GM23248 (cell line): ENCODE data around the gene TTLL8. TPM values are rescaled to one million over a fixed set of nuclear protein-coding genes. Genes with fewer than 3 reads are reported as not detected.

ENCODE experiments used
- DNase-seq: peaks from one replicate; pipeline ENCODE4 v3.0.0-alpha.2; 2015
- H2AFZ ChIP-seq: fragments of 200-600 bp; sonication (generic); 2 replicates; pipeline ENCODE4 v1.6.1; 2016; ENCODE audit warnings: antibody characterized with exemption
- H3F3A ChIP-seq: fragments of 200-600 bp; sonication (generic); 2 replicates; pipeline ENCODE4 v1.6.1; 2016; ENCODE audit warnings: mild to moderate bottlenecking, antibody characterized with exemption, mixed run types; ENCODE audit not compliant: insufficient read depth
- H3K27ac ChIP-seq: fragments of 200-600 bp; sonication (generic); 2 replicates; pipeline ENCODE4 v1.5.1; 2016; ENCODE audit warnings: mild to moderate bottlenecking
- H3K27me3 ChIP-seq: fragments of 200-600 bp; sonication (generic); replicated peaks from 2 replicates; pipeline ENCODE4 v1.6.1; 2016; ENCODE audit warnings: mild to moderate bottlenecking; ENCODE audit not compliant: insufficient read depth
- H3K36me3 ChIP-seq: fragments of 200-600 bp; sonication (generic); 2 replicates; pipeline ENCODE4 v1.6.1; 2016; ENCODE audit warnings: low read depth, mild to moderate bottlenecking
- H3K4me1 ChIP-seq: fragments of 200-600 bp; sonication (generic); 2 replicates; pipeline ENCODE4 v1.6.1; 2016; ENCODE audit warnings: mild to moderate bottlenecking; ENCODE audit not compliant: insufficient read depth
- H3K4me2 ChIP-seq: fragments of 200-600 bp; sonication (generic); one replicate; pipeline ENCODE4 v1.6.1; 2016; ENCODE audit warnings: mild to moderate bottlenecking; ENCODE audit not compliant: unreplicated experiment
- H3K4me3 ChIP-seq: fragments of 200-600 bp; sonication (generic); 2 replicates; pipeline ENCODE4 v1.5.1; 2016; ENCODE audit warnings: mild to moderate bottlenecking
- H3K79me2 ChIP-seq: fragments of 200-600 bp; sonication (generic); 2 replicates; pipeline ENCODE4 v1.6.1; 2016; ENCODE audit warnings: mild to moderate bottlenecking; ENCODE audit not compliant: insufficient read depth
- H3K9ac ChIP-seq: fragments of 200-600 bp; sonication (generic); 2 replicates; pipeline ENCODE4 v1.6.1; 2016; ENCODE audit warnings: mild to moderate bottlenecking
- H3K9me2 ChIP-seq: fragments of 200-600 bp; sonication (generic); 2 replicates; pipeline ENCODE4 v1.6.1; 2016; ENCODE audit warnings: mixed run types, mild to moderate bottlenecking, moderate library complexity; ENCODE audit not compliant: insufficient read depth
- H3K9me3 ChIP-seq: fragments of 200-600 bp; sonication (generic); one replicate; pipeline ENCODE4 v1.6.1; 2017; ENCODE audit warnings: low read depth
- H4K20me1 ChIP-seq: fragments of 200-600 bp; sonication (generic); 2 replicates; pipeline ENCODE4 v1.6.0; 2016; ENCODE audit not compliant: insufficient read depth
- EZH2 ChIP-seq: fragments of 200-600 bp; sonication (generic); IDR thresholded peaks from 2 replicates; pipeline ENCODE4 v1.6.1; 2018; ENCODE audit warnings: antibody characterized with exemption, mild to moderate bottlenecking; ENCODE audit not compliant: insufficient read depth, poor library complexity, severe bottlenecking
- EZH2phosphoT487 ChIP-seq: fragments of 200-600 bp; sonication (generic); IDR thresholded peaks from 2 replicates; pipeline ENCODE4 v1.6.1; 2018; ENCODE audit warnings: antibody characterized with exemption, moderate library complexity, mild to moderate bottlenecking, low read depth; ENCODE audit not compliant: insufficient read depth
- WGBS, 2 experiments: methylation state at CpG; one replicate each; pipeline ENCODE4 v1.1.6; 2015 to 2017; ENCODE audit warnings: low lambda C conversion rate in 2 of 2, low coverage in 1 of 2; ENCODE audit errors: missing lambda C conversion rate in 2 of 2; 5-methylcytosine and 5-hydroxymethylcytosine counted together
- in situ Hi-C: fragments of 300-500 bp; cut with MboI; formaldehyde crosslinking; loops from 2 replicates; pipeline ENCODE4 v1.15.0; 2020
- polyA plus RNA-seq: library from polyadenylated mRNA; unstranded; fragments of >200 nt; fragmentation: Nextera tagmentation; extraction: Ambion mirVana; gene quantifications from 2 replicates; pipeline ENCODE4 v1.2.1, GENCODE V29; 2016
- total RNA-seq: library from RNA; depleted of rRNA; stranded (reverse); fragments of >200 nt; shearing (Covaris generic); gene quantifications from 2 replicates; pipeline ENCODE4 v1.2.3, GENCODE V29; 2014

Gene TTLL8
- total and polyA plus RNA-seq, 2 experiments from 2014 or later: not detected

DNA sequence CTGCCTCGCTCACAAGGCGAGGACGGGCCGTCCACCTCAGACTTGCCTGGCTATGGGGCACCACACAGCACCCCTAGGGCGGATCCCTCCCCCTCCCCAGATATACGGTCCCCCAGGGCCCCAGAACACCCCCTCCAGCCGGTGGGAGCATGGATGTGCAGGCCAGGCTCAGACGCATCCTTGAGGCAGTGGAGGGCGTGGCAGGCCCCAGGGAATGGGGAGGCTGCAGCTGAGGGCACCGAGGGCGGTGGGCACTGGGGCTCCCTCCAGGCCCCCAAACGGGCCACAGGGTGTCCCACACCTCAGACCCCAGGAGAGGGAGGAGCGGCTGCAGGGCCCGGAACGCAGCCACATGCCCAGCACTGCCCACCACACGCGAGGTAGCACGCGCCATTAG lies 12.1 kb downstream of the TTLL8 start:
- no peaks in the 10 kb centered on the region for H3K9me2 ChIP-seq
- no peaks in the 10 kb centered on the region for H3K36me3 ChIP-seq
- H4K20me1 ChIP-seq: no peaks in the 10 kb centered on the region
- no peak overlapping the region for H3K9ac ChIP-seq
- in situ Hi-C loops: no loop called here
- no peak overlapping the region for H3K4me3 ChIP-seq
- no peaks in the 10 kb centered on the region for H3K9me3 ChIP-seq
- H3K4me2 ChIP-seq: no peak overlapping the region
- H2AFZ ChIP-seq: no peak overlapping the region
- no peaks in the 10 kb centered on the region for H3K4me1 ChIP-seq
- no peak overlapping the region for H3K27ac ChIP-seq
- DNase-seq: no peak
- H3K27me3 ChIP-seq: 0 out of 2 replicates have a peak, but pooled peaks cover 4% of the 10 kb centered on the region
- no peak for TF ChIP-seq EZH2
- no peak for TF ChIP-seq EZH2phosphoT487
- H3F3A ChIP-seq: no peaks in the 10 kb centered on the region
- H3K79me2 ChIP-seq: no peaks in the 10 kb centered on the region
- WGBS, 2 experiments: 56 to 59% methylated on average over 14 to 19 of the region's 19 CpGs

DNA sequence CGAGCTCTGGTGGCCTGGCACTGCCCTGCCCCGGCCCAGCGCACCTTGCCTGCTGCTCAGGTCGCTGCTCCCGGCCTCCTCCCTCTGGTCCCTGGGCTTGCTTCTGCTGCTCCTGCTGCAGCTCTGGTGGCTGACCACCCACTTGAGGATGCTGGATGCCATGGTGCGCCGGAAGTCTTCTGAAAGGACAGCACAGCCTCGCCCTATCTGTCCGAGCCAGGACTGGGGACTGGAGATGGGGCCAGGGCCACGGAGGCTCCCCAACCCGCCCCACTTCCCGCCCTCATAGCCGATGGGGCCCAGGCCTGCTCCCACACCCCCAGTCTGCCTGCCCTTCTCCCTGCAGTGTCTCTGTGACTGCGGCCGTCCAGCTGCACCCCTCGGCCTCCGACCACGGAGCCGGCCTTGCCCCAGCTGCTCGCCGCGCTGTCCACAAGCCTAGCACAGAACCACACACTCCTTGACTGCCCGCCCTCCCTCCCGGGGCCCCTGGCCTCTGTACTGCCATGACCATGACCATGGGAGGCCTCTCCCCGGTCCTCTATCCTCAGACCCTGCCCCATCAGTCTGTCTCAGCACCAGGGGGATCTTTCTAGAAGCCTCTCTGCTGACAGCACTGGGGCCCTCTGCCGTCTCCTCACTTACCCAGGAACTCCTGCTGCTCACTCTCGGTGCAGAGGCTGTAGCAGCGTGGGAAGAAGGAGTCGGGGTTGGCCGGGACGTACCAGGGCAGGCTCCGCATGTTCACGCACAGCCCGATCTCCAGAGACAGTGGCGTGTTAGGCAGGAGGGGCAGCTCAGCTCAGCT lies 12.7 kb downstream of the TTLL8 start:
- Histone ChIP-seq H3K27me3 (0 out of 2 replicates have a peak, but pooled peaks cover 4% of the 10 kb centered on the region), H3K36me3 (no peaks in the 10 kb centered on the region), H3K4me1 (no peaks in the 10 kb centered on the region), H3K9me3 (no peaks in the 10 kb centered on the region), H3K9ac (no peak overlapping the region), H3K79me2 (no peaks in the 10 kb centered on the region), H3K4me2 (no peak overlapping the region), H3F3A (no peaks in the 10 kb centered on the region), H3K4me3 (no peak overlapping the region), H4K20me1 (no peaks in the 10 kb centered on the region), H3K27ac (no peak overlapping the region), H3K9me2 (no peaks in the 10 kb centered on the region), H2AFZ (no peak overlapping the region)
- in situ Hi-C loops: no loop called here
- 45 to 50% methylated on average over 23 to 32 of the region's 35 CpGs for WGBS, 2 experiments
- no peak for TF ChIP-seq EZH2phosphoT487
- TF ChIP-seq EZH2: no peak
- no peak for DNase-seq

- in situ Hi-C loops: no loop called here
- 51 to 55% methylated on average over 29 to 30 of the region's 30 CpGs for WGBS, 2 experiments
Observed at GRCh38 chr22:50044485-50045118, 13.5 kb downstream of the TTLL8 start.

DNA sequence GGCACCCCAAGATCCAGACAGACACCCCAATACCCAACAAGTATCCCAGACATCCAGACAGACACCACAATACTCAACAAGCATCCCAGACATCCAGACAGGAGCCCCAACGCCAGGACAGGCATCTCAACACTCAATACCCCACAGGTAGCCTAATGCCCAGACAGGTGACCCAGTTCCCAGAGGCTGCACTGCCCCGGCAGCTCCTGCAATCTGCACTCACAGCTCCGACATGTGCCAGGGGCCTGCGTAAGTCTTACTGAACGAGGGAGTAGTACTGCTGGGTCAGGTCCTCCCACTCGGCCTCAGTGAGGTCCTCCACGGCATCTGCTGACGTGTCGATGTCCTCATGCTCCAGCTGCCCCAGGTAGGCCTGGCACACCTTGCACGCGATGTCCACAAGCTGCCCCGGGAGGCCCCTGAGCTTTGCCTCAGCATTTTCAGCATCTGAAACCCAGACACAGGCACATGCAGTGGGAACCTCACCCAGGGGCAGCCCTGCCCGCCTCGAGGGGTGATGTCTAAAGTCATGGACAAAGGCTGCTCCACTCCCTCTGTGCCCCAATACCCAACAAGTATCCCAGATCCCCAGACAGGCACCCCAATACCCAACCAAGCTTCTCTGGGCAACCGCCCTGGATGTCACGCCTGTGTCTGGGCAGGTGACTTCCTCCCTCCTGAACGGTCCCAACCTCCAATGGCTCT lies 16.6 kb downstream of the TTLL8 start:
- Histone ChIP-seq H3K79me2 (no peaks in the 10 kb centered on the region), H3K36me3 (no peaks in the 10 kb centered on the region), H3K27ac (no peak overlapping the region), H3K9me3 (no peaks in the 10 kb centered on the region), H3K4me2 (no peak overlapping the region), H2AFZ (no peak overlapping the region), H3K4me1 (no peaks in the 10 kb centered on the region), H3K27me3 (0 out of 2 replicates have a peak, but pooled peaks cover 8% of the 10 kb centered on the region), H3F3A (no peaks in the 10 kb centered on the region), H4K20me1 (no peaks in the 10 kb centered on the region), H3K9me2 (no peaks in the 10 kb centered on the region), H3K4me3 (no peak overlapping the region), H3K9ac (no peak overlapping the region)
- in situ Hi-C loops: no loop called here
- 52 to 60% methylated on average over 17 of the region's 17 CpGs for WGBS, 2 experiments
- no peak for DNase-seq
- no peak for TF ChIP-seq EZH2
- TF ChIP-seq EZH2phosphoT487: no peak

More at GRCh38 chr22:50044485-50045118, 13.5 kb downstream of the TTLL8 start:
- no peak overlapping the region for H3K4me3 ChIP-seq
- 0 out of 2 replicates have a peak, but pooled peaks cover 4% of the 10 kb centered on the region for H3K27me3 ChIP-seq
- H2AFZ ChIP-seq: no peak overlapping the region
- no peak for TF ChIP-seq EZH2
- TF ChIP-seq EZH2phosphoT487: no peak
- DNase-seq: no peak
- H3K9ac ChIP-seq: no peak overlapping the region
- no peak overlapping the region for H3K27ac ChIP-seq
- no peak overlapping the region for H3K4me2 ChIP-seq
- H3K4me1 ChIP-seq: no peaks in the 10 kb centered on the region
- no peaks in the 10 kb centered on the region for H3F3A ChIP-seq
- no peaks in the 10 kb centered on the region for H3K79me2 ChIP-seq
- no peaks in the 10 kb centered on the region for H3K9me2 ChIP-seq
- no peaks in the 10 kb centered on the region for H4K20me1 ChIP-seq
- H3K36me3 ChIP-seq: no peaks in the 10 kb centered on the region
- H3K9me3 ChIP-seq: no peaks in the 10 kb centered on the region
